IPS-15b (cell line): Measurements from ENCODE around the gene NEUROD6.

Experiments used
- H3K27me3 ChIP-seq: one replicate; pipeline ENCODE4 v1.6.1; 2013; ENCODE audit warnings: low read length; ENCODE audit not compliant: control insufficient read depth, insufficient read depth
- H3K36me3 ChIP-seq: one replicate; pipeline ENCODE4 v1.6.1; 2013; ENCODE audit warnings: low read length; ENCODE audit not compliant: control insufficient read depth, insufficient read depth
- H3K4me1 ChIP-seq: one replicate; pipeline ENCODE4 v1.6.1; 2013; ENCODE audit warnings: mild to moderate bottlenecking, low read length; ENCODE audit not compliant: control insufficient read depth, insufficient read depth
- H3K4me3 ChIP-seq: one replicate; pipeline ENCODE4 v1.5.1; 2013; ENCODE audit warnings: low read depth, low read length
- H3K9ac ChIP-seq: one replicate; pipeline ENCODE4 v1.6.1; 2013; ENCODE audit warnings: low read depth, mild to moderate bottlenecking, low read length
- H3K9me3 ChIP-seq: one replicate; pipeline ENCODE4 v1.6.1; 2013; ENCODE audit warnings: mild to moderate bottlenecking, low read length; ENCODE audit not compliant: control insufficient read depth, insufficient read depth

The NEUROD6 gene

GRCh38 chr7:31327071-31327470 lies 13.5 kb downstream of the NEUROD6 start:
- Histone ChIP-seq H3K4me1 (no peaks in the 10 kb centered on the region), H3K27me3 (no peaks in the 10 kb centered on the region), H3K36me3 (no peaks in the 10 kb centered on the region), H3K4me3 (no peak overlapping the region), H3K9ac (no peak overlapping the region), H3K9me3 (no peaks in the 10 kb centered on the region)

- no peaks in the 10 kb centered on the region for H3K9me3 ChIP-seq
- no peak overlapping the region for H3K4me3 ChIP-seq
- H3K9ac ChIP-seq = no peak overlapping the region
- no peaks in the 10 kb centered on the region for H3K27me3 ChIP-seq
- no peaks in the 10 kb centered on the region for H3K4me1 ChIP-seq
- no peaks in the 10 kb centered on the region for H3K36me3 ChIP-seq
Observed at GRCh38 chr7:31326416-31326815, 14.1 kb downstream of the NEUROD6 start.

- H3K27me3 ChIP-seq = no peaks in the 10 kb centered on the region
- H3K36me3 ChIP-seq = no peaks in the 10 kb centered on the region
- no peak overlapping the region for H3K9ac ChIP-seq
- no peak overlapping the region for H3K4me3 ChIP-seq
- H3K9me3 ChIP-seq = no peaks in the 10 kb centered on the region
- H3K4me1 ChIP-seq = no peaks in the 10 kb centered on the region
Observed at GRCh38 chr7:31323101-31323500, 17.4 kb downstream of the NEUROD6 start.

GRCh38 chr7:31320675-31321074 lies 19.9 kb downstream of the NEUROD6 start:
- no peak overlapping the region for H3K4me3 ChIP-seq
- H3K27me3 ChIP-seq = no peaks in the 10 kb centered on the region
- no peak overlapping the region for H3K9ac ChIP-seq
- H3K36me3 ChIP-seq = no peaks in the 10 kb centered on the region
- no peaks in the 10 kb centered on the region for H3K4me1 ChIP-seq
- H3K9me3 ChIP-seq = no peaks in the 10 kb centered on the region

- no peaks in the 10 kb centered on the region for H3K27me3 ChIP-seq
- H3K9me3 ChIP-seq = no peaks in the 10 kb centered on the region
- H3K4me1 ChIP-seq = no peaks in the 10 kb centered on the region
- no peaks in the 10 kb centered on the region for H3K36me3 ChIP-seq
- H3K9ac ChIP-seq = no peak overlapping the region
- H3K4me3 ChIP-seq = no peak overlapping the region
Observed at GRCh38 chr7:31318313-31318712, 22.2 kb downstream of the NEUROD6 start.

- H3K9ac ChIP-seq = no peak overlapping the region
- H3K27me3 ChIP-seq = no peaks in the 10 kb centered on the region
- no peaks in the 10 kb centered on the region for H3K36me3 ChIP-seq
Observed at GRCh38 chr7:31316876-31317275, 23.6 kb downstream of the NEUROD6 start.

GRCh38 chr7:31315758-31316157 lies 24.8 kb downstream of the NEUROD6 start:
- Histone ChIP-seq H3K4me3 (no peak overlapping the region), H3K36me3 (no peaks in the 10 kb centered on the region), H3K9me3 (no peaks in the 10 kb centered on the region), H3K4me1 (peaks cover 3% of the 10 kb centered on the region), H3K9ac (no peak overlapping the region), H3K27me3 (no peaks in the 10 kb centered on the region)

More at GRCh38 chr7:31316876-31317275, 23.6 kb downstream of the NEUROD6 start:
- Histone ChIP-seq H3K9me3 (no peaks in the 10 kb centered on the region), H3K4me3 (no peak overlapping the region), H3K4me1 (peaks cover under 1% of the 10 kb centered on the region)

- H3K4me3 ChIP-seq = no peak overlapping the region
- H3K4me1 ChIP-seq = peaks cover 3% of the 10 kb centered on the region
- H3K36me3 ChIP-seq = no peaks in the 10 kb centered on the region
- H3K9me3 ChIP-seq = no peaks in the 10 kb centered on the region
- H3K9ac ChIP-seq = no peak overlapping the region
- H3K27me3 ChIP-seq = no peaks in the 10 kb centered on the region
Observed at GRCh38 chr7:31314781-31315180, 25.7 kb downstream of the NEUROD6 start.

GRCh38 chr7:31312889-31313288 lies 27.6 kb downstream of the NEUROD6 start:
- H3K36me3 ChIP-seq = no peaks in the 10 kb centered on the region
- no peaks in the 10 kb centered on the region for H3K27me3 ChIP-seq
- no peak overlapping the region for H3K9ac ChIP-seq
- no peaks in the 10 kb centered on the region for H3K9me3 ChIP-seq
- H3K4me1 ChIP-seq = peaks cover 3% of the 10 kb centered on the region
- H3K4me3 ChIP-seq = no peak overlapping the region

- no peak overlapping the region for H3K4me3 ChIP-seq
- H3K27me3 ChIP-seq = no peaks in the 10 kb centered on the region
- H3K4me1 ChIP-seq = peaks cover 3% of the 10 kb centered on the region
- H3K9ac ChIP-seq = no peak overlapping the region
- no peaks in the 10 kb centered on the region for H3K36me3 ChIP-seq
- no peaks in the 10 kb centered on the region for H3K9me3 ChIP-seq
Observed at GRCh38 chr7:31311552-31311951, 29.0 kb downstream of the NEUROD6 start.

- no peaks in the 10 kb centered on the region for H3K27me3 ChIP-seq
- no peaks in the 10 kb centered on the region for H3K36me3 ChIP-seq
- peaks cover 3% of the 10 kb centered on the region for H3K4me1 ChIP-seq
- no peak overlapping the region for H3K4me3 ChIP-seq
- no peaks in the 10 kb centered on the region for H3K9me3 ChIP-seq
- no peak overlapping the region for H3K9ac ChIP-seq
Observed at GRCh38 chr7:31310321-31310935, 30.1 kb downstream of the NEUROD6 start.

GRCh38 chr7:31309407-31309806 lies 31.1 kb downstream of the NEUROD6 start:
- H3K4me3 ChIP-seq = no peak overlapping the region
- H3K27me3 ChIP-seq = no peaks in the 10 kb centered on the region
- H3K4me1 ChIP-seq = peaks cover 3% of the 10 kb centered on the region
- no peaks in the 10 kb centered on the region for H3K36me3 ChIP-seq
- H3K9me3 ChIP-seq = no peaks in the 10 kb centered on the region
- no peak overlapping the region for H3K9ac ChIP-seq
